Measurements from ENCODE around the gene ABCC4. TPM values are rescaled to one million over a fixed set of nuclear protein-coding genes. Genes with fewer than 3 reads are reported as not detected.

The ABCC4 gene
- total and polyA plus RNA-seq, 2 donors from 2014 or later = 11.3 to 52.4 TPM

DNA sequence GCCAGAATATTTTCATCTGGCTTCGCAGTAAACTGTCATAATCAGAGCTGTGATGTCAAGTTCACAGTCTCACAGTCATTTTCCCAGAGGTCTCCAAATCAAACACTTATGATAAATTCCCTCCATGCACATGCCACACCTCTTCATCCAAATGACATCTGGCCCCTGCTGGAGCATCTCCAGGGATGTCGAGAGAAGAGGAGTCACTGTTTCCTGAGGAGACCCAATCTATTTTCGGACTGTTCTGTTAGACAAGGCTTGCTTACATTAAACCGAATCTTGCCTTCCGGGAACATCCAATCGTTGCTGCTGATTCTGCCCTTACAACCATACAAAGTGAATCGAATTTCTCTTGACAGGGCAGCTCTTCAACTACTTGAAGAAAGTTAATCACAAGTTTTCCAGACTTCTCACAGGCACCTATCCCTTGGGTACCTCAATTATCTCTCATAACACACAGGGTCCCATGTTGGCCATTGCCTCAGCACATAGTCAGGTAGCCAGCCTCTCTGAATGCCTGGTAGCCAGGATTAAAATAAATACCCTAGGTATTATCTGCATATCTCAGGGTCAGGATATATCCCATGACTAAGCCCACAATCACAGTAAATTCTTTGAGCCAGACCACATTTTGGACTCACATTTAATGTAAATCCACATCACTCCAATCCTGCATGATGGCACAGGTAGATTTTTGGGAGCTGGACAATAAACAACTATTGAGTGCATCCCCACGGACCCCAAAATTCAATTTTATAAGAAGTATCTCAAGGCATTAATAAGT lies 182.5 kb downstream of the ABCC4 start:
- Histone ChIP-seq H3K27ac (ENCODE audit: low read depth in 2 of 2, low read length in 2 of 2) (no peak overlapping the region), H3K9ac (ENCODE audit: low read length in 3 of 3) (no peak overlapping the region), H3K4me1 (ENCODE audit: control insufficient read depth in 2 of 3, insufficient read depth in 2 of 3, low read depth in 1 of 3, low read length in 3 of 3) (no peaks in the 10 kb centered on the region), H3K4me3 (ENCODE audit: low read length in 3 of 3) (no peak overlapping the region), H3K36me3 (ENCODE audit: control insufficient read depth in 2 of 3, insufficient read depth in 3 of 3, low read length in 3 of 3) (peaks cover 0 to 3% (median 0%) of the 10 kb centered on the region in 3 donors), H3K9me3 (ENCODE audit: control insufficient read depth in 2 of 3, insufficient read depth in 1 of 3, low read length in 3 of 3) (no peaks in the 10 kb centered on the region), H3K27me3 (ENCODE audit: control insufficient read depth, insufficient read depth, low read length) (no peaks in the 10 kb centered on the region)
- DNase-seq (no peak), FAIRE-seq (no peak)
- TF ChIP-seq, protein P1, sequence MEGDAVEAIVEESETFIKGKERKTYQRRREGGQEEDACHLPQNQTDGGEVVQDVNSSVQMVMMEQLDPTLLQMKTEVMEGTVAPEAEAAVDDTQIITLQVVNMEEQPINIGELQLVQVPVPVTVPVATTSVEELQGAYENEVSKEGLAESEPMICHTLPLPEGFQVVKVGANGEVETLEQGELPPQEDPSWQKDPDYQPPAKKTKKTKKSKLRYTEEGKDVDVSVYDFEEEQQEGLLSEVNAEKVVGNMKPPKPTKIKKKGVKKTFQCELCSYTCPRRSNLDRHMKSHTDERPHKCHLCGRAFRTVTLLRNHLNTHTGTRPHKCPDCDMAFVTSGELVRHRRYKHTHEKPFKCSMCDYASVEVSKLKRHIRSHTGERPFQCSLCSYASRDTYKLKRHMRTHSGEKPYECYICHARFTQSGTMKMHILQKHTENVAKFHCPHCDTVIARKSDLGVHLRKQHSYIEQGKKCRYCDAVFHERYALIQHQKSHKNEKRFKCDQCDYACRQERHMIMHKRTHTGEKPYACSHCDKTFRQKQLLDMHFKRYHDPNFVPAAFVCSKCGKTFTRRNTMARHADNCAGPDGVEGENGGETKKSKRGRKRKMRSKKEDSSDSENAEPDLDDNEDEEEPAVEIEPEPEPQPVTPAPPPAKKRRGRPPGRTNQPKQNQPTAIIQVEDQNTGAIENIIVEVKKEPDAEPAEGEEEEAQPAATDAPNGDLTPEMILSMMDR (IDR thresholded peaks at IDR 0.05; ENCODE audit: borderline replicate concordance, extremely low read depth, insufficient read depth) = no peak
- intact Hi-C loops (cut with DNase I) = no loop called here

DNA sequence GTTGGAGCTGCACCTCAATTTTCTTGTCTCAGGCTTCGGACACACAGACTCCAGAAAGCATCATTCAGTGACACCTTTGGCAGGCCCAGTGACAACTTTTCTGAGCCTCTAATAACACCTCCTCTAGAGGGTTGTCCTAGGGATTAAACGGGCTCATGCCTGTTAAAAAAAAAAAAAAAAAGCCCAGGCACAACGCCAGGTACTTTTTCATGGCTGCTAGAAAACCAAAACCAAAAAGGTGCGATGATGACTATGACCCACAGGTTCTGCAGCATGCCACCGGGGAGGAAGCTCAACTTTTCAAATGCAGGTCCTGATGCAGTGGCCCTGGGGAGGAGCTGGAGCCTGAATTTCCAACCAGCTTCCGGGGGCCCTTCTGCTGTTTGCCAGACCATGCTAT lies 184.2 kb downstream of the ABCC4 start:
- intact Hi-C loops (cut with DNase I) = no loop called here
- peaks cover 0 to 3% (median 0%) of the 10 kb centered on the region in 3 donors for H3K36me3 ChIP-seq (ENCODE audit: control insufficient read depth in 2 of 3, insufficient read depth in 3 of 3, low read length in 3 of 3)
- no peaks in the 10 kb centered on the region for H3K4me1 ChIP-seq (ENCODE audit: control insufficient read depth in 2 of 3, insufficient read depth in 2 of 3, low read depth in 1 of 3, low read length in 3 of 3)
- no peak overlapping the region for H3K9ac ChIP-seq (ENCODE audit: low read length in 3 of 3)
- no peak overlapping the region for H3K27ac ChIP-seq (ENCODE audit: low read depth in 2 of 2, low read length in 2 of 2)
- no peaks in the 10 kb centered on the region for H3K9me3 ChIP-seq (ENCODE audit: control insufficient read depth in 2 of 3, insufficient read depth in 1 of 3, low read length in 3 of 3)
- H3K27me3 ChIP-seq (ENCODE audit: control insufficient read depth, insufficient read depth, low read length) = no peaks in the 10 kb centered on the region
- TF ChIP-seq, protein P1 (IDR thresholded peaks at IDR 0.05; ENCODE audit: borderline replicate concordance, extremely low read depth, insufficient read depth) = no peak
- no peak for FAIRE-seq
- no peak for DNase-seq
- H3K4me3 ChIP-seq (ENCODE audit: low read length in 3 of 3) = no peak overlapping the region

DNA sequence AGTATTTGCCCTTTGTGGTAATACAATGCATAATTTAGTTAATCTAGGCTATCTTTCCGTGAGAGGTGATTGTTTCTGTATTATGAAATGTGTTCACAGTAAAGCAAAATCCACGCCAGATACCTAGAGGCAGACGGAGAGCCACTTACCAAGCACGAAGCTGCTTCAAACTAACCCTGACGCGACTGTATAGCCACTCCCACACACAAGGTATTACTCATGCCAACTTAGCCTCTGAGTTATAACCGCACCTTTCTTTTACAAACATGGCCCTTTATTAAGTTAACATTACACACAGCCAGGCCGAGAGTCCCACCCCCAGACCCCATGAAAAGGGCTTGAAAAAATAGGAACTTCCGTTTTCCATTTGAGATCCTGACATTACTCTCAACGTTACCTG lies 185.7 kb downstream of the ABCC4 start:
- Histone ChIP-seq H3K9me3 (ENCODE audit: control insufficient read depth in 2 of 3, insufficient read depth in 1 of 3, low read length in 3 of 3) (no peaks in the 10 kb centered on the region), H3K27ac (ENCODE audit: low read depth in 2 of 2, low read length in 2 of 2) (no peak overlapping the region), H3K4me3 (ENCODE audit: low read length in 3 of 3) (no peak overlapping the region), H3K9ac (ENCODE audit: low read length in 3 of 3) (no peak overlapping the region), H3K27me3 (ENCODE audit: control insufficient read depth, insufficient read depth, low read length) (no peaks in the 10 kb centered on the region), H3K36me3 (ENCODE audit: control insufficient read depth in 2 of 3, insufficient read depth in 3 of 3, low read length in 3 of 3) (peaks cover 0 to under 1% (median 0%) of the 10 kb centered on the region in 3 donors), H3K4me1 (ENCODE audit: control insufficient read depth in 2 of 3, insufficient read depth in 2 of 3, low read depth in 1 of 3, low read length in 3 of 3) (no peaks in the 10 kb centered on the region)
- FAIRE-seq = no peak
- intact Hi-C loops (cut with DNase I) = no loop called here
- DNase-seq = no peak
- TF ChIP-seq, protein P1 (IDR thresholded peaks at IDR 0.05; ENCODE audit: borderline replicate concordance, extremely low read depth, insufficient read depth) = no peak

All from kidney (tissue), 14 donors.